GM12801 (cell line): Measurements from ENCODE around the gene CDT1.

ENCODE experiments used
- CTCF ChIP-seq: IDR thresholded peaks from one replicate; pipeline ENCODE4 v1.5.1; 2011; ENCODE audit warnings: control low read depth; ENCODE audit not compliant: insufficient read length; ENCODE audit errors: extremely low read depth

The CDT1 gene

GRCh38 chr16:88836791-88837190 is 33.2 kb downstream of the CDT1 start:
- TF ChIP-seq CTCF, result no peak

- TF ChIP-seq CTCF, result no peak
Observed at GRCh38 chr16:88837806-88838205, 34.2 kb downstream of the CDT1 start.

- TF ChIP-seq CTCF, result no peak
Observed at GRCh38 chr16:88838566-88838965, 35.0 kb downstream of the CDT1 start.

- TF ChIP-seq CTCF, result no peak
Observed at GRCh38 chr16:88839026-88839529, 35.5 kb downstream of the CDT1 start.

GRCh38 chr16:88839745-88840599 is 36.4 kb downstream of the CDT1 start:
- TF ChIP-seq CTCF, result no peak

GRCh38 chr16:88840600-88841215 is 37.1 kb downstream of the CDT1 start:
- no peak for TF ChIP-seq CTCF

- TF ChIP-seq CTCF, result no peak
Observed at GRCh38 chr16:88841521-88842307, 38.1 kb downstream of the CDT1 start.
